Measurements from ENCODE around the gene LSP1.
A peak's percentile ranks its signal among the peaks of the same experiment; 100 is the strongest.
"Not testable (repeated sequence)": the region's sequence is repeated elsewhere in the genome, so short reads cannot be mapped to it uniquely, and the experiment has no call there.

Gene LSP1

GRCh38 chr11:1881442-1882264 lies 28.8 kb downstream of the LSP1 start:
- no peak for TF ChIP-seq CTCF (IDR thresholded peaks at IDR 0.05; ENCODE audit: low read depth, low read length)
- no peak for DNase-seq (ENCODE audit: extremely low read depth, low read depth)

GRCh38 chr11:1882265-1883238 lies 29.7 kb downstream of the LSP1 start:
- no peak for DNase-seq (ENCODE audit: extremely low read depth, low read depth)
- peak; percentile 91 for TF ChIP-seq CTCF (IDR thresholded peaks at IDR 0.05; ENCODE audit: low read depth, low read length)

- DNase-seq (ENCODE audit: extremely low read depth, low read depth): no peak
- TF ChIP-seq CTCF (IDR thresholded peaks at IDR 0.05; ENCODE audit: low read depth, low read length): no peak
Observed at GRCh38 chr11:1883346-1884302, 30.7 kb downstream of the LSP1 start.

- DNase-seq (ENCODE audit: extremely low read depth, low read depth): no peak
- TF ChIP-seq CTCF (IDR thresholded peaks at IDR 0.05; ENCODE audit: low read depth, low read length): no peak
Observed at GRCh38 chr11:1884303-1884700, 31.4 kb downstream of the LSP1 start.

GRCh38 chr11:1886551-1886950 lies 33.7 kb downstream of the LSP1 start:
- not testable (repeated sequence) for DNase-seq (ENCODE audit: extremely low read depth, low read depth)

GRCh38 chr11:1887451-1888346 lies 34.8 kb downstream of the LSP1 start:
- TF ChIP-seq CTCF (IDR thresholded peaks at IDR 0.05; ENCODE audit: low read depth, low read length): no peak
- no peak for DNase-seq (ENCODE audit: extremely low read depth, low read depth)

All from AG09319 (cell line).